HCT116 (cell line): Measurements from ENCODE around the gene ISX. TPM values are rescaled to one million over a fixed set of nuclear protein-coding genes. Genes with fewer than 3 reads are reported as not detected.

Experiments used
- ATAC-seq: fragments of 200-7000 bp; cut with Tn5 transposase; 2 replicates; pipeline ENCODE4 v1.9.1; 2020; ENCODE audit warnings: mild to moderate bottlenecking, moderate library complexity
- BruUV-seq: library from RNA; stranded (reverse); fragments of 400-500 nt; replicated peaks from 2 replicates; lab custom pipeline; 2021; lab: Mats Ljungman, UMichigan
- CTCF ChIA-PET: fragments of 300-600 bp; sonication (Branson Sonifier 250); formaldehyde crosslinking; loops from one replicate; lab custom pipeline; 2021; ENCODE audit warnings: antibody characterized with exemption; lab: Charles Lee
- POLR2A ChIA-PET: fragments of 300-600, 350-600 bp; sonication (Branson Sonifier 250); formaldehyde crosslinking; loops from one replicate; lab custom pipeline; 2021; ENCODE audit warnings: antibody characterized with exemption; lab: Charles Lee
- RAD21 ChIA-PET, 2 experiments: fragments of 300-600 bp; sonication (Branson Sonifier 250); formaldehyde crosslinking; loops; one replicate each; lab custom pipeline; 2023; ENCODE audit warnings: low total read pairs in 2 of 2; ENCODE audit not compliant: uncharacterized antibody in 2 of 2, unreplicated experiment in 2 of 2, low non-redundant PET in 1 of 2; lab: Charles Lee
- DNase-seq: peaks from one replicate; pipeline ENCODE4 v3.0.0-alpha.2; 2010; ENCODE audit warnings: low read depth, low spot score
- H2AFZ ChIP-seq: fragments of 200-600 bp; shearing (Covaris generic), sonication (generic); 2 replicates; pipeline ENCODE4 v1.6.1; 2017; ENCODE audit warnings: low read depth, mixed run types, mixed read lengths, antibody characterized with exemption, low read length; ENCODE audit not compliant: poor library complexity, severe bottlenecking
- H3K27ac ChIP-seq: 2 replicates; pipeline ENCODE4 v1.5.1; 2012; ENCODE audit warnings: low read depth, low read length
- H3K27me3 ChIP-seq: fragments of 200-600 bp; sonication (generic); 2 replicates; pipeline ENCODE4 v1.6.1; 2016; ENCODE audit warnings: mixed run types, low read length, mixed read lengths; ENCODE audit not compliant: insufficient read depth
- H3K36me3 ChIP-seq, 2 experiments: fragments of 200-500 bp in 1 of 2; fragments of 200-600 bp in 1 of 2; sonication (Bioruptor generic) in 1 of 2; sonication (generic) in 1 of 2; 2 replicates each; pipeline versions ENCODE4 v1.5.1 to v1.6.1; 2014 to 2016; ENCODE audit warnings: low read length in 2 of 2, inconsistent platforms in 1 of 2, mixed read lengths in 1 of 2, mixed run types in 1 of 2; ENCODE audit not compliant: insufficient read depth in 2 of 2, control insufficient read depth in 1 of 2
- H3K4me1 ChIP-seq, 2 experiments: fragments of 200-600 bp in 1 of 2; sonication (generic) in 1 of 2; 2 replicates each; pipeline versions ENCODE4 v1.5.1 to v1.6.1; 2012 to 2017; ENCODE audit warnings: low read length in 2 of 2, inconsistent platforms in 1 of 2, mild to moderate bottlenecking in 1 of 2, mixed read lengths in 1 of 2, mixed run types in 1 of 2, moderate library complexity in 1 of 2; ENCODE audit not compliant: insufficient read depth in 2 of 2, control insufficient read depth in 1 of 2
- H3K4me2 ChIP-seq: fragments of 200-600 bp; sonication (generic); 2 replicates; pipeline ENCODE4 v1.6.1; 2017; ENCODE audit warnings: mixed run types, low read length, mixed read lengths
- H3K4me3 ChIP-seq, 2 experiments: fragments of 200-600 bp in 1 of 2; sonication (generic) in 1 of 2; replicated peaks in 1 of 2; 2 replicates each; pipeline ENCODE4 v1.5.1; 2011 to 2016; ENCODE audit warnings: low read length in 2 of 2, control low read depth in 1 of 2, low read depth in 1 of 2, mild to moderate bottlenecking in 1 of 2, mixed read lengths in 1 of 2, mixed run types in 1 of 2
- H3K79me2 ChIP-seq: fragments of 200-600 bp; sonication (generic); 2 replicates; pipeline ENCODE4 v1.6.1; 2017; ENCODE audit warnings: mild to moderate bottlenecking, mixed run types, low read length, moderate library complexity, mixed read lengths; ENCODE audit not compliant: insufficient read depth
- H3K9ac ChIP-seq: fragments of 200-600 bp; sonication (generic); 2 replicates; pipeline ENCODE4 v1.6.1; 2016; ENCODE audit warnings: low read length, mixed read lengths
- H3K9me2 ChIP-seq: fragments of 200-600 bp; sonication (generic), shearing (Covaris generic); 2 replicates; pipeline ENCODE4 v1.6.1; 2017; ENCODE audit warnings: mixed run types, mild to moderate bottlenecking, moderate library complexity; ENCODE audit not compliant: insufficient read depth
- H3K9me3 ChIP-seq, 2 experiments: fragments of 200-500 bp in 1 of 2; fragments of 200-600 bp in 1 of 2; sonication (Bioruptor generic) in 1 of 2; sonication (generic) in 1 of 2; 2 replicates each; pipeline ENCODE4 v1.6.1; 2014 to 2017; ENCODE audit warnings: low read length in 2 of 2, mixed read lengths in 2 of 2, inconsistent platforms in 1 of 2, low read depth in 1 of 2, mild to moderate bottlenecking in 1 of 2, mixed run types in 1 of 2, moderate library complexity in 1 of 2; ENCODE audit not compliant: control insufficient read depth in 1 of 2, insufficient read depth in 1 of 2
- H4K20me1 ChIP-seq: fragments of 200-600 bp; sonication (generic), shearing (Covaris generic); 2 replicates; pipeline ENCODE4 v1.6.1; 2017; ENCODE audit warnings: mixed run types, mild to moderate bottlenecking, moderate library complexity; ENCODE audit not compliant: insufficient read depth
- ATF3 ChIP-seq: IDR thresholded peaks from 2 replicates; pipeline ENCODE4 v1.6.1; 2012
- CBX3 ChIP-seq: IDR thresholded peaks from 2 replicates; pipeline ENCODE4 v1.6.1; 2012; ENCODE audit warnings: low read depth
- CEBPB ChIP-seq: IDR thresholded peaks from 2 replicates; pipeline ENCODE4 v1.6.1; 2012; ENCODE audit warnings: low read depth
- EGR1 ChIP-seq: IDR thresholded peaks from 2 replicates; pipeline ENCODE4 v1.6.1; 2012; ENCODE audit warnings: low read depth
- ELF1 ChIP-seq: IDR thresholded peaks from 2 replicates; pipeline ENCODE4 v1.6.1; 2012; ENCODE audit warnings: low read depth, borderline replicate concordance
- EZH2 ChIP-seq: fragments of 200-600 bp; sonication (generic); IDR thresholded peaks from 2 replicates; pipeline ENCODE4 v1.6.1; 2017; ENCODE audit warnings: antibody characterized with exemption, mixed run types
- EZH2phosphoT487 ChIP-seq: fragments of 200-600 bp; IDR thresholded peaks from 2 replicates; pipeline ENCODE4 v1.6.1; 2018; ENCODE audit warnings: antibody characterized with exemption, borderline replicate concordance
- JUND ChIP-seq: IDR thresholded peaks from 2 replicates; pipeline ENCODE4 v1.6.1; 2012
- POLR2A ChIP-seq: IDR thresholded peaks from 2 replicates; pipeline ENCODE4 v1.7.0; 2011; ENCODE audit warnings: borderline replicate concordance; ENCODE audit not compliant: insufficient read depth, insufficient read length; ENCODE audit errors: extremely low read depth
- POLR2AphosphoS5 ChIP-seq: IDR thresholded peaks from 2 replicates; pipeline ENCODE4 v1.6.1; 2011; ENCODE audit warnings: mild to moderate bottlenecking, low read depth, low read length, moderate library complexity
- REST ChIP-seq: IDR thresholded peaks from 2 replicates; pipeline ENCODE4 v1.6.1; 2012; ENCODE audit warnings: low read depth
- SIN3A ChIP-seq: IDR thresholded peaks from 2 replicates; pipeline ENCODE4 v1.6.1; 2012; ENCODE audit warnings: low read depth
- TCF7L2 ChIP-seq: IDR thresholded peaks from 2 replicates; pipeline ENCODE4 v1.7.0; 2011; ENCODE audit warnings: borderline replicate concordance, inconsistent platforms; ENCODE audit not compliant: insufficient read depth, insufficient read length; ENCODE audit errors: extremely low read depth
- YY1 ChIP-seq: IDR thresholded peaks from 2 replicates; pipeline ENCODE4 v1.6.1; 2011; ENCODE audit warnings: low read length, low read depth, moderate library complexity, mild to moderate bottlenecking; ENCODE audit not compliant: insufficient replicate concordance; ENCODE audit errors: extremely low read depth
- ZFX ChIP-seq: fragments of 450-650 bp; IDR thresholded peaks from 2 replicates; pipeline ENCODE4 v1.6.1; 2017
- ZNF274 ChIP-seq: fragments of 200-500 bp; sonication (Bioruptor generic); IDR thresholded peaks from 2 replicates; pipeline ENCODE4 v1.6.1; 2014; ENCODE audit warnings: mild to moderate bottlenecking, low read depth, low read length, inconsistent platforms
- intact Hi-C: fragments of 100-400 bp; cut with micrococcal nuclease; formaldehyde crosslinking; loops from 2 replicates; pipeline ENCODE4 v1.10.0; 2022
- total RNA-seq: library from RNA; stranded (reverse); gene quantifications from one replicate; pipeline ENCODE4 v1.2.1, GENCODE V29; 2021; ENCODE audit not compliant: unreplicated experiment
- TF ChIP-seq, protein P1 (sequence below): IDR thresholded peaks from 2 replicates; pipeline ENCODE4 v1.6.1; 2011; ENCODE audit warnings: mild to moderate bottlenecking, low read length, moderate library complexity; ENCODE audit not compliant: insufficient replicate concordance; ENCODE audit errors: extremely low read depth
- TF ChIP-seq, protein P2 (sequence below), 3 experiments: fragments of 200-600 bp in 1 of 3; sonication (generic) in 1 of 3; IDR thresholded peaks in 2 of 3; conservative IDR thresholded peaks in 1 of 3; 2 replicates each; pipeline ENCODE4 v1.5.1; 2012 to 2017; ENCODE audit warnings: low read depth in 2 of 3, low read length in 2 of 3, antibody characterized with exemption in 1 of 3, borderline replicate concordance in 1 of 3, control low read depth in 1 of 3, mild to moderate bottlenecking in 1 of 3, mixed read lengths in 1 of 3, mixed run types in 1 of 3, moderate library complexity in 1 of 3; ENCODE audit not compliant: insufficient read depth in 1 of 3

ISX gene
- total RNA-seq, 1 experiment from 2014 or later = not detected

- intact Hi-C loops = loop anchor here (5.0 kb wide), 1 partner anchor 192 kb away; no protein-coding TSS in a partner anchor
- no peaks in the 10 kb centered on the region for H3K79me2 ChIP-seq
- H3K9ac ChIP-seq = no peak overlapping the region
- no peaks in the 10 kb centered on the region for H4K20me1 ChIP-seq
- DNase-seq = no peak
- no peak overlapping the region for H3K27ac ChIP-seq
- no peak for TF ChIP-seq EZH2phosphoT487
- TF ChIP-seq JUND = no peak
- TF ChIP-seq, protein P1, sequence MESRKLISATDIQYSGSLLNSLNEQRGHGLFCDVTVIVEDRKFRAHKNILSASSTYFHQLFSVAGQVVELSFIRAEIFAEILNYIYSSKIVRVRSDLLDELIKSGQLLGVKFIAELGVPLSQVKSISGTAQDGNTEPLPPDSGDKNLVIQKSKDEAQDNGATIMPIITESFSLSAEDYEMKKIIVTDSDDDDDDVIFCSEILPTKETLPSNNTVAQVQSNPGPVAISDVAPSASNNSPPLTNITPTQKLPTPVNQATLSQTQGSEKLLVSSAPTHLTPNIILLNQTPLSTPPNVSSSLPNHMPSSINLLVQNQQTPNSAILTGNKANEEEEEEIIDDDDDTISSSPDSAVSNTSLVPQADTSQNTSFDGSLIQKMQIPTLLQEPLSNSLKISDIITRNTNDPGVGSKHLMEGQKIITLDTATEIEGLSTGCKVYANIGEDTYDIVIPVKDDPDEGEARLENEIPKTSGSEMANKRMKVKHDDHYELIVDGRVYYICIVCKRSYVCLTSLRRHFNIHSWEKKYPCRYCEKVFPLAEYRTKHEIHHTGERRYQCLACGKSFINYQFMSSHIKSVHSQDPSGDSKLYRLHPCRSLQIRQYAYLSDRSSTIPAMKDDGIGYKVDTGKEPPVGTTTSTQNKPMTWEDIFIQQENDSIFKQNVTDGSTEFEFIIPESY = no peak
- no peak for TF ChIP-seq ATF3
- no peak for TF ChIP-seq POLR2A
- no peak for TF ChIP-seq YY1
- no peak for TF ChIP-seq CEBPB
- TF ChIP-seq ZNF274 = no peak
- TF ChIP-seq REST = no peak
- no peak for TF ChIP-seq EGR1
- no peak for TF ChIP-seq ELF1
- no peak for TF ChIP-seq CBX3
- no peak for TF ChIP-seq SIN3A
- TF ChIP-seq TCF7L2 = no peak
- TF ChIP-seq ZFX = no peak
- no peak for TF ChIP-seq EZH2
- TF ChIP-seq POLR2AphosphoS5 = no peak
- TF ChIP-seq, protein P2, sequence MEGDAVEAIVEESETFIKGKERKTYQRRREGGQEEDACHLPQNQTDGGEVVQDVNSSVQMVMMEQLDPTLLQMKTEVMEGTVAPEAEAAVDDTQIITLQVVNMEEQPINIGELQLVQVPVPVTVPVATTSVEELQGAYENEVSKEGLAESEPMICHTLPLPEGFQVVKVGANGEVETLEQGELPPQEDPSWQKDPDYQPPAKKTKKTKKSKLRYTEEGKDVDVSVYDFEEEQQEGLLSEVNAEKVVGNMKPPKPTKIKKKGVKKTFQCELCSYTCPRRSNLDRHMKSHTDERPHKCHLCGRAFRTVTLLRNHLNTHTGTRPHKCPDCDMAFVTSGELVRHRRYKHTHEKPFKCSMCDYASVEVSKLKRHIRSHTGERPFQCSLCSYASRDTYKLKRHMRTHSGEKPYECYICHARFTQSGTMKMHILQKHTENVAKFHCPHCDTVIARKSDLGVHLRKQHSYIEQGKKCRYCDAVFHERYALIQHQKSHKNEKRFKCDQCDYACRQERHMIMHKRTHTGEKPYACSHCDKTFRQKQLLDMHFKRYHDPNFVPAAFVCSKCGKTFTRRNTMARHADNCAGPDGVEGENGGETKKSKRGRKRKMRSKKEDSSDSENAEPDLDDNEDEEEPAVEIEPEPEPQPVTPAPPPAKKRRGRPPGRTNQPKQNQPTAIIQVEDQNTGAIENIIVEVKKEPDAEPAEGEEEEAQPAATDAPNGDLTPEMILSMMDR (IDR thresholded peaks at IDR 0.05 in 2 of 3, conservative IDR thresholded peaks at IDR 0.05 in 1 of 3; ENCODE audit: borderline replicate concordance in 1 of 3, insufficient read depth in 1 of 3, low read depth in 2 of 3, low read length in 2 of 3) = no peak
- no peaks in the 10 kb centered on the region for H3K36me3 ChIP-seq
- no peak overlapping the region for H3K4me3 ChIP-seq
- no peak overlapping the region for H3K4me2 ChIP-seq
- POLR2A ChIA-PET = no interaction called here
- no peaks in the 10 kb centered on the region for H3K27me3 ChIP-seq
- BruUV-seq = no TSS peak
- H3K9me3 ChIP-seq = no peaks in the 10 kb centered on the region
- H2AFZ ChIP-seq = no peak overlapping the region
- ATAC-seq = no peak
- no peaks in the 10 kb centered on the region for H3K9me2 ChIP-seq
- RAD21 ChIA-PET = no interaction called here
- CTCF ChIA-PET = no interaction called here
- no peaks in the 10 kb centered on the region for H3K4me1 ChIP-seq
Observed at GRCh38 chr22:35124691-35125219, 58.8 kb downstream of the ISX start.
